ENCODE measurements around the gene NT5E.

NT5E gene

DNA sequence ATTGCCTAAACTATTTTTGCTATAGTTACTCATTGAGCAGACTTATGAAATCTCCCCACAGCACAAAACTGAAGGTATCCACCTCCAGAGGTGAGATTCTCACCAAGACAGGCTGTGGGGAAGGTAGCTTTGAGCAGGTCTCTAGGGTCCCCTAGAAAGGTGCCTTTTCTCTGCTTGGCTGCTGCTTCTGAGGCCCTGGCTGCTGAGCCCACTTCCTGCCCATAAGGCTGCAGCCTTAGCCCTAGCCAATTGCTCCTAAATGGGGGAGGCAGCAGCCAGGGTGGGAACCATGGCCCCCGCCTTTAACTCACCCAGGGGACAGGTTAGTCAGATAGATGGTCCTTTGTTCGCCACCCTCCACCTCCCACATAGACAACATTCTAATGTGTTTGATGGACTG is 3.6 kb downstream of the NT5E start:
- no peak for DNase-seq (ENCODE audit: extremely low spot score)
- CTCF ChIA-PET = interaction anchor here (8.9 kb wide), 1 partner anchor 30 kb away, joined by 70 read pairs; no protein-coding TSS in a partner anchor
- POLR2A ChIA-PET = no interaction called here
- TF ChIP-seq, protein P1, sequence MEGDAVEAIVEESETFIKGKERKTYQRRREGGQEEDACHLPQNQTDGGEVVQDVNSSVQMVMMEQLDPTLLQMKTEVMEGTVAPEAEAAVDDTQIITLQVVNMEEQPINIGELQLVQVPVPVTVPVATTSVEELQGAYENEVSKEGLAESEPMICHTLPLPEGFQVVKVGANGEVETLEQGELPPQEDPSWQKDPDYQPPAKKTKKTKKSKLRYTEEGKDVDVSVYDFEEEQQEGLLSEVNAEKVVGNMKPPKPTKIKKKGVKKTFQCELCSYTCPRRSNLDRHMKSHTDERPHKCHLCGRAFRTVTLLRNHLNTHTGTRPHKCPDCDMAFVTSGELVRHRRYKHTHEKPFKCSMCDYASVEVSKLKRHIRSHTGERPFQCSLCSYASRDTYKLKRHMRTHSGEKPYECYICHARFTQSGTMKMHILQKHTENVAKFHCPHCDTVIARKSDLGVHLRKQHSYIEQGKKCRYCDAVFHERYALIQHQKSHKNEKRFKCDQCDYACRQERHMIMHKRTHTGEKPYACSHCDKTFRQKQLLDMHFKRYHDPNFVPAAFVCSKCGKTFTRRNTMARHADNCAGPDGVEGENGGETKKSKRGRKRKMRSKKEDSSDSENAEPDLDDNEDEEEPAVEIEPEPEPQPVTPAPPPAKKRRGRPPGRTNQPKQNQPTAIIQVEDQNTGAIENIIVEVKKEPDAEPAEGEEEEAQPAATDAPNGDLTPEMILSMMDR (IDR thresholded peaks at IDR 0.05; ENCODE audit: control extremely low read depth, extremely low read depth, low read depth, missing control alignments) = no peak

DNA sequence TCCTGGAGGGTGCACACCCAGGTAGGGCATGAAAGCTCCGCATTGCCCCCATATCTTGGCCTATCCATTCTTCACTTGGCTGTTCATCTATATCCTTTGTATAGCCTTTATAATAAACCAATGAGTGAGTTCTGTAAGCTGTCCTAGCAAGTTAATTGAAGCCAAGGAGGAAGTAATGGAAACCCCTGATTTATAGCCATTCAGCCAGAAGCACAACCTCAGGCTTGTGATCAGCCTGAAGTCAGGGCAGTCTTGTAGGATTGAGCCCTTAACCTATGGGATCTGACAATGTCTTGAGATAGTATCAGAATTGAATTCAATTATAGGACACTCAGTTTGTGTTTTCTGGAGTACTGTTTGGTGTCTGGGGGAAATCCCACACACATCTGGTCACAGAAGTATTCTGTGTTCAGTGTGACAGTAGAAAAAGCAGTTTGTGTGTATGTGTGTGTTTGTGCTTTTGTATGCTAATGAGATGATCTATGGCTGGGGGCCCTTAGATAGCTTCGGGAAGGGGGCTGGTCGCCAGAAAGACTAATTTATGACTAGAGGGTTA is 5.7 kb downstream of the NT5E start:
- ChIA-PET CTCF (interaction anchor here (0.9 to 8.9 kb wide), 7 partner anchors 8 to 101 kb away, joined by 3 to 70 read pairs (median 3); no protein-coding TSS in a partner anchor), POLR2A (no interaction called here)
- DNase-seq (ENCODE audit: extremely low spot score) = no peak
- TF ChIP-seq, protein P1 (IDR thresholded peaks at IDR 0.05; ENCODE audit: control extremely low read depth, extremely low read depth, low read depth, missing control alignments) = no peak

DNA sequence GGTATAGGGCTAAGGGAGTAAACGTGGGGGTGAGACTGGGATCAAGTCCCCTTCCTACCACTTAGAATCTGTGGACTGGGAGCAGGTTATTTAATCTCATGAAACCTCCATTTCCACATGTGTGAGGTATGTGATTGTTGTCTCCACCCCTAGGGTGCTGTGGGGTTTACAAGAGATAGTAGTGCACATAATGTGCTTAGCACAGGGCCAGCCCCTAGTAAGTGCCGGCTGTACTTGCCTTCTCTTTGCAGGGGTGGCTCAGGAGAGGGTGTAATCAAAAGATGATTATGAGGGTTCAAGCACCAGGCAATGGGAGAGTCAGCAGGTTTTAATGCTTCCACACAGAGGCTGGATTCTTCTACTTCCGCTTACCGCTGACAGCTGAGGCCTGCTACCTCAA is 6.9 kb downstream of the NT5E start:
- ChIA-PET POLR2A (no interaction called here), CTCF (interaction anchor here (0.7 to 3.1 kb wide), 3 partner anchors 23 to 80 kb away, joined by 3 to 32 read pairs (median 6); no protein-coding TSS in a partner anchor)
- TF ChIP-seq, protein P1 (IDR thresholded peaks at IDR 0.05; ENCODE audit: control extremely low read depth, extremely low read depth, low read depth, missing control alignments) = no peak
- no peak for DNase-seq (ENCODE audit: extremely low spot score)

DNA sequence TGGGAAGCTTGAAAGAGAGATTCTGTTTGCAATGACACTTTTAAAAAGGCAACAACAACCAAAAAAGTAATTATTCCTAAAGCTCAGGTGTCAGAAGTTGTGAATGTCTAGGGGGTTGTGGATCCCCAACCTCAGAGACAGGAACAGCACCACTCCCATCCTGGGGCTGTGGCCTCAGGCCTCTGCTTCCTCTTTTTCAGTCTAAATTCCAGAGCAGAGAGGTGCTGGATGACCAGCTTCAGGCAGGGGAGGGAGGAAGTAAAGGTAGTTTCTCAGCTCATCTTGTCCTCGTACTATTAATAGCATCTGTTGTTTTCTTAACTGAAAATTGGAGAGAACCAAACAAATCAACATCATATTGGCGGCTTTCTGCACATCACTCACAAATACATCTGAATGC is 8.3 kb downstream of the NT5E start:
- ChIA-PET POLR2A (no interaction called here), CTCF (interaction anchor here (1.9 to 7.7 kb wide), 3 partner anchors 8 to 103 kb away, joined by 7 to 52 read pairs (median 32); partner anchors contain the start of gene NT5E)
- TF ChIP-seq, protein P1 (IDR thresholded peaks at IDR 0.05; ENCODE audit: control extremely low read depth, extremely low read depth, low read depth, missing control alignments) = no peak
- no peak for DNase-seq (ENCODE audit: extremely low spot score)

DNA sequence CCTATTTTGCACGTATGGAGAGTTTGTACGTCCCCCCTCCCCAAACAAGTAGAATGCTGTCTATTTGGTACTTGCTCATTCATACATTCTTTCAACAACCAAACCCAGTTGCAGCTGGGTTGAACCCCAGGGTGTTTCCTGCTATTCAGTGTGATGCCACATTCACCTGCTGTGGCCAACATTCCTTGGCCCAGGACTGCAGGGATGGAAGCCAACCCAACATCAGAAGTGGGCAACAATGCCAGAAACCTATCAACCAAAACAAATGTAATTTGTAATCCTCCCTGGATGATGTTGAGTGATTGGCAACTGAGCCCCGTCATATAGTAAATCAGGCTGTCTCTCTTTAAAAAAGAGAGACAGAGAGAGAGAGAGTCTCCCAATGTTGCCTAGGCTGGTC is 8.9 kb downstream of the NT5E start:
- ChIA-PET CTCF (interaction anchor here (1.9 to 7.7 kb wide), 4 partner anchors 9 to 104 kb away, joined by 4 to 52 read pairs (median 20); partner anchors contain the start of gene NT5E), POLR2A (no interaction called here)
- TF ChIP-seq, protein P1 (IDR thresholded peaks at IDR 0.05; ENCODE audit: control extremely low read depth, extremely low read depth, low read depth, missing control alignments) = no peak
- no peak for DNase-seq (ENCODE audit: extremely low spot score)

DNA sequence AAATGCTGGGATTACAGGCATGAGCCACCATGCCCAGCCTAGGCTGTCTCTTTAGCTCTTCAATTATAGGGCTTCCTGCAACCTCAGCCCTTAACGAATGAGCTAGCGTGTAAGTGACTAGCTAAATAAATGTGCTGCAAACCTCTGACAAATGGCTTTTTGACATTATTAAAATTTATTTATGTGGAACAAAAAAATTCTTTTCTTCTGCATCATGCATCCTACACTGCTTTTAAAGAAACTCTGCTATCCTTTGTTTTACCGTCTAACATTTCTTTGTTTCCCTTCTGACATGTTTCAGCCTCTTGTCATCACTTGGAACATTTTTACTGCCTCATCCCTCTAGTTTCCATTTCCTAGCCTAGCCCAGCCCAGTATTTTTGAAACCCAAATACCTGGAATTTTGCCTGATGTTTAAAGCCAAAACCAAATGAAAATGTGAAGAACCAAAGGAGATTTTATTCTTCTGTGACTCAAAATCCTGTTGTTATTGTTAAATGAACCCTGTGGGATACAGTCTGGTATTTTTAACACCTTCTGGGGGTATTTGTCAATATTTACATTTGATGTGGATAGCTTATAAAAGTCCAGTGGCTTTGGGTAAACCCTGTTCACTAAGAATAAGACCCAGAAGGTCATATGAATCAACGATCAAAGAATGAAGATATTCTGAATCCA is 9.5 kb downstream of the NT5E start:
- DNase-seq (ENCODE audit: extremely low spot score) = no peak
- TF ChIP-seq, protein P1 (IDR thresholded peaks at IDR 0.05; ENCODE audit: control extremely low read depth, extremely low read depth, low read depth, missing control alignments) = no peak
- ChIA-PET POLR2A (no interaction called here), CTCF (interaction anchor here (1.4 to 7.7 kb wide), 5 partner anchors 9 to 105 kb away, joined by 3 to 52 read pairs (median 7); partner anchors contain the start of gene NT5E)

Measured in GM10248 (cell line).